HFFc6 (cell line): ENCODE data around the gene ATG9A. TPM values are rescaled to one million over a fixed set of nuclear protein-coding genes. Genes with fewer than 3 reads are reported as not detected.

Source experiments
- DNase-seq: peaks from one replicate; pipeline ENCODE4 v3.0.0-alpha.2; 2018
- H3K27ac Mint-ChIP-seq: 2 replicates; pipeline ENCODE4 v1.8.0; 2020; ENCODE audit warnings: mild to moderate bottlenecking, mixed read lengths
- H3K27me3 Mint-ChIP-seq: 2 replicates; pipeline ENCODE4 v1.8.0; 2021; ENCODE audit warnings: mild to moderate bottlenecking, moderate library complexity, mixed read lengths; ENCODE audit not compliant: insufficient read depth
- H3K36me3 Mint-ChIP-seq: 2 replicates; pipeline ENCODE4 v1.8.0; 2021; ENCODE audit warnings: low read depth, mixed read lengths
- H3K4me1 Mint-ChIP-seq: 2 replicates; pipeline ENCODE4 v1.8.0; 2020; ENCODE audit warnings: low read depth, mixed read lengths
- H3K4me3 Mint-ChIP-seq: 2 replicates; pipeline ENCODE4 v1.8.0; 2020; ENCODE audit warnings: mild to moderate bottlenecking, moderate library complexity, mixed read lengths
- H3K9me3 Mint-ChIP-seq: 2 replicates; pipeline ENCODE4 v1.8.0; 2020; ENCODE audit warnings: mild to moderate bottlenecking, mixed read lengths
- total RNA-seq, 6 experiments: library from RNA; stranded (reverse); fragmentation: NEBNext Ultra II Directional; extraction: Animal tissue kit (Norgen Biotek cat#: 25700); gene quantifications; 2 replicates in 1 of 6; 3 replicates in 5 of 6; pipeline ENCODE4 v1.2.3, GENCODE V29; 2021
- TF ChIP-seq, protein P1 (sequence below): fragments of 200-600 bp; sonication (generic); IDR thresholded peaks from 2 replicates; pipeline ENCODE4 v1.5.0; 2021; ENCODE audit warnings: antibody characterized with exemption, mild to moderate bottlenecking

The ATG9A gene
- total RNA-seq, 6 experiments from 2014 or later: 50.5 to 58.8 (median 52.5) TPM

DNA sequence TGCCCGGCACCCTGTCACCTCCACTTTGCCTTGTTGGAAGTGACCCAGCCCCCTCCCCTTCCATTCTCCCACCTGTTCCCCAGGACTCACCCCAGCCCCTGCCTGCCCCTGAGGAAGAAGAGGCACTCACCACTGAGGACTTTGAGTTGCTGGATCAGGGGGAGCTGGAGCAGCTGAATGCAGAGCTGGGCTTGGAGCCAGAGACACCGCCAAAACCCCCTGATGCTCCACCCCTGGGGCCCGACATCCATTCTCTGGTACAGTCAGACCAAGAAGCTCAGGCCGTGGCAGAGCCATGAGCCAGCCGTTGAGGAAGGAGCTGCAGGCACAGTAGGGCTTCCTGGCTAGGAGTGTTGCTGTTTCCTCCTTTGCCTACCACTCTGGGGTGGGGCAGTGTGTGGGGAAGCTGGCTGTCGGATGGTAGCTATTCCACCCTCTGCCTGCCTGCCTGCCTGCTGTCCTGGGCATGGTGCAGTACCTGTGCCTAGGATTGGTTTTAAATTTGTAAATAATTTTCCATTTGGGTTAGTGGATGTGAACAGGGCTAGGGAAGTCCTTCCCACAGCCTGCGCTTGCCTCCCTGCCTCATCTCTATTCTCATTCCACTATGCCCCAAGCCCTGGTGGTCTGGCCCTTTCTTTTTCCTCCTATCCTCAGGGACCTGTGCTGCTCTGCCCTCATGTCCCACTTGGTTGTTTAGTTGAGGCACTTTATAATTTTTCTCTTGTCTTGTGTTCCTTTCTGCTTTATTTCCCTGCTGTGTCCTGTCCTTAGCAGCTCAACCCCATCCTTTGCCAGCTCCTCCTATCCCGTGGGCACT, 46.9 kb downstream of the ATG9A start:
- Mint-ChIP-seq H3K36me3 (peaks cover 38% of the 10 kb centered on the region), H3K4me3 (no peak overlapping the region), H3K27me3 (peaks cover 2% of the 10 kb centered on the region; the same call in 1 of the 2 replicates), H3K27ac (no peak overlapping the region), H3K9me3 (no peaks in the 10 kb centered on the region), H3K4me1 (peaks cover 9% of the 10 kb centered on the region)
- no peak for DNase-seq
- TF ChIP-seq, protein P1, sequence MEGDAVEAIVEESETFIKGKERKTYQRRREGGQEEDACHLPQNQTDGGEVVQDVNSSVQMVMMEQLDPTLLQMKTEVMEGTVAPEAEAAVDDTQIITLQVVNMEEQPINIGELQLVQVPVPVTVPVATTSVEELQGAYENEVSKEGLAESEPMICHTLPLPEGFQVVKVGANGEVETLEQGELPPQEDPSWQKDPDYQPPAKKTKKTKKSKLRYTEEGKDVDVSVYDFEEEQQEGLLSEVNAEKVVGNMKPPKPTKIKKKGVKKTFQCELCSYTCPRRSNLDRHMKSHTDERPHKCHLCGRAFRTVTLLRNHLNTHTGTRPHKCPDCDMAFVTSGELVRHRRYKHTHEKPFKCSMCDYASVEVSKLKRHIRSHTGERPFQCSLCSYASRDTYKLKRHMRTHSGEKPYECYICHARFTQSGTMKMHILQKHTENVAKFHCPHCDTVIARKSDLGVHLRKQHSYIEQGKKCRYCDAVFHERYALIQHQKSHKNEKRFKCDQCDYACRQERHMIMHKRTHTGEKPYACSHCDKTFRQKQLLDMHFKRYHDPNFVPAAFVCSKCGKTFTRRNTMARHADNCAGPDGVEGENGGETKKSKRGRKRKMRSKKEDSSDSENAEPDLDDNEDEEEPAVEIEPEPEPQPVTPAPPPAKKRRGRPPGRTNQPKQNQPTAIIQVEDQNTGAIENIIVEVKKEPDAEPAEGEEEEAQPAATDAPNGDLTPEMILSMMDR: no peak

DNA sequence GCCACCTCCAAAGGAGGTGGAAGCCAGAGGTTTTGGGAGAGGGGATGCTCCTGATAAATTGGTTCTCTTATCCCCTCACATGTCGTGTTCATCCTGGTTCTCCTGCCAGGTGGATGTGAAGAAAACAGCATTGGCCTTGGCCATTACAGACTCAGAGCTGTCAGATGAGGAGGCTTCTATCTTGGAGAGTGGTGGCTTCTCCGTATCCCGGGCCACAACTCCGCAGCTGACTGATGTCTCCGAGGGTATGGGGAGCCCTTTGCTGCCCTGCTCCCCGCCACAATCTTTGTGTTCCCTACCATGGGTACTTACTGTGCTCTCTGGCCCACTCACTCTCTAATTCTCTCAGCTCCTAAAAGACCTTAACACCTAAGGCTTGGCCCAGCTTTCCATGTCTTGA, 47.9 kb downstream of the ATG9A start:
- TF ChIP-seq, protein P1: no peak
- Mint-ChIP-seq H3K36me3 (peaks cover 38% of the 10 kb centered on the region), H3K9me3 (no peaks in the 10 kb centered on the region), H3K27me3 (peaks cover 2% of the 10 kb centered on the region; the same call in 1 of the 2 replicates), H3K27ac (no peak overlapping the region), H3K4me3 (no peak overlapping the region), H3K4me1 (peaks cover 15% of the 10 kb centered on the region)
- DNase-seq: no peak

DNA sequence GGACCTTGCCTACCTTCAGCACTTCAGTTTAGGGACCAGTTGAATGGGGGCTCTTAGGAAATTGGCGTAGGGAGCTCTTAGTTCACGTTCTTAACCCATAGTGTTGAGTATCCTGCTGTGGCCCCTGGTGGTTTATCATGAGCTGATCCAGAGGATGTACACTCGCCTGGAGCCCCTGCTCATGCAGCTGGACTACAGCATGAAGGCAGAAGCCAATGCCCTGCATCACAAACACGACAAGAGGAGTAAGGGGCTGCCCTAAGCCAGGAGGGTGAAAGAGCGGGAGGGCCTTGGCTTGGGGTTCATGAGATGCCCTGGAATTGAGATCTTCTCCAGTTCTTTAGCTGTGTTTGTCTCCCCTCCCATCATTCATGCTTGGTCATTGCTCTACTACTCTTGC, 48.5 kb downstream of the ATG9A start:
- Mint-ChIP-seq H3K27ac (no peak overlapping the region), H3K36me3 (peaks cover 37% of the 10 kb centered on the region), H3K4me1 (peaks cover 17% of the 10 kb centered on the region), H3K27me3 (peaks cover 2% of the 10 kb centered on the region; the same call in 1 of the 2 replicates), H3K9me3 (no peaks in the 10 kb centered on the region), H3K4me3 (no peak overlapping the region)
- DNase-seq: no peak
- TF ChIP-seq, protein P1: no peak

DNA sequence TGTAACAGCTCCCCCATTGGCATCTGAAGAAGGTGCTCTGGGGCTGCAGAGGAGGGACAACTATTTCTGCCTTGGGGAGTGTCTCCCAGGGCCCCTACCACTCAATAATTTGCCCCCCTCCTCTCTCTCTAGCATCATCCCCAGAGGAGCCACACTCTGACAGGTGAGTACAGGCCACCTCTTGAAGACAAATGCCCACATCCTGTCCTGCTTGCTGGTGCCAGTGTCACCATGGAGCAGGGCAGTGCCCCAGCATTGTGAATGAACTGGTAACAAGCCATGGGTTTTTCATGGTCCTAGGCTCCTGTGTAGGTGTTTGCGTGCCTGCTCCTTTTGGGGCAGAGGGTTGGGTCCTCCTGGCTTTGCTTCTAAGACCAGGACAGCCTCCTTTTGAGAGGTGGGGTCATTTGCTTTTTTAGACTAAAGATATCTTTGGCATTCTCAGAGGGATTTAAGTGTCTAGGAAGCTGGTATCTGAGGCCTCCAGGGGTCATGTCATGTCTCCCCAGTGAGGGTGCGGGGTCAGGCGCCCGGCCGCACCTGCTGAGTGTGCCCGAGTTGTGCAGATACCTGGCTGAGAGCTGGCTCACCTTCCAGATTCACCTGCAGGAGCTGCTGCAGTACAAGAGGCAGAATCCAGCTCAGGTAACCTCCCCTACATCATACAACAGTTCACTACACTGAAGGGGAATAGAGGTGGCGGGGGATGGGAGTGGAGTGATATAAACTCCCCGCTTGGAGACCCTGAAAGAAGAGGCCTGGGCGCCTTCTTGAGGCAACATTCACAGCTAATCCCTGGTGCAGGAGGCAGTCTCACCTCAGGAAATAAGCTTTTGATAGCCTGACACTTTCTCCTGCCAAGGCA, 49.6 kb downstream of the ATG9A start:
- H3K4me1 Mint-ChIP-seq: peaks cover 27% of the 10 kb centered on the region

More for the DNA sequence above, 49.6 kb downstream of the ATG9A start:
- no peaks in the 10 kb centered on the region for H3K9me3 Mint-ChIP-seq
- TF ChIP-seq, protein P1: no peak
- no peak for DNase-seq
- no peak overlapping the region for H3K27ac Mint-ChIP-seq
- peaks cover 26% of the 10 kb centered on the region for H3K36me3 Mint-ChIP-seq
- peak overlapping the region; percentile 94 for H3K4me3 Mint-ChIP-seq
- peaks cover 2% of the 10 kb centered on the region; the same call in 1 of the 2 replicates for H3K27me3 Mint-ChIP-seq
